CD4-positive, alpha-beta T cell treated with Interleukin-1 beta for 1 hour (primary cell): ENCODE results near the gene FXR2.
"Not testable (repeated sequence)": the region's sequence is repeated elsewhere in the genome, so short reads cannot be mapped to it uniquely, and the experiment has no call there.

ENCODE experiments used
- DNase-seq, 2 donors: peaks; one replicate each; pipeline ENCODE4 v3.0.0-alpha.2; 2020 to 2022

Gene FXR2

GRCh38 chr17:7627250-7628121, 12.8 kb upstream of the FXR2 start, which contains the start of gene SAT2:
SAT2 (minus strand) TSS chr17:7627821; CDS start chr17:7627635, 186 bp downstream.
- peak; percentile 90 for DNase-seq

- no peak for DNase-seq
Observed at GRCh38 chr17:7626956-7627249, 12.2 kb upstream of the FXR2 start.

GRCh38 chr17:7626307-7626706, 11.6 kb upstream of the FXR2 start:
- peak in 1 of 2 donors; percentile 19 for DNase-seq

- DNase-seq: not testable (repeated sequence)
Observed at GRCh38 chr17:7625749-7626148, 11.1 kb upstream of the FXR2 start.

- DNase-seq: no peak
Observed at GRCh38 chr17:7623661-7624060, 9.0 kb upstream of the FXR2 start.

GRCh38 chr17:7620835-7621234, 6.1 kb upstream of the FXR2 start:
- no peak for DNase-seq

- DNase-seq: no peak
Observed at GRCh38 chr17:7618608-7619007, 3.9 kb upstream of the FXR2 start.

GRCh38 chr17:7615265-7615747, 609 bp upstream of the FXR2 start:
- no peak for DNase-seq

GRCh38 chr17:7613769-7614424, 800 bp downstream of the FXR2 start:
- no peak for DNase-seq

GRCh38 chr17:7612294-7612640, 2.4 kb downstream of the FXR2 start:
- no peak for DNase-seq

- no peak for DNase-seq
Observed at GRCh38 chr17:7611635-7612293, 2.9 kb downstream of the FXR2 start.

- no peak for DNase-seq
Observed at GRCh38 chr17:7610641-7611040, 4.1 kb downstream of the FXR2 start.

GRCh38 chr17:7606280-7606679, 8.4 kb downstream of the FXR2 start:
- DNase-seq: no peak

- not testable (repeated sequence) for DNase-seq
Observed at GRCh38 chr17:7597561-7597960, 17.1 kb downstream of the FXR2 start.

GRCh38 chr17:7593296-7593695, 21.4 kb downstream of the FXR2 start:
- no peak for DNase-seq

- DNase-seq: no peak
Observed at GRCh38 chr17:7592422-7593021, 22.2 kb downstream of the FXR2 start.

GRCh38 chr17:7591596-7591995, 23.1 kb downstream of the FXR2 start:
- no peak for DNase-seq

- DNase-seq: no peak
Observed at GRCh38 chr17:7590743-7591142, 24.0 kb downstream of the FXR2 start.

- no peak for DNase-seq
Observed at GRCh38 chr17:7589891-7590691, 24.6 kb downstream of the FXR2 start, which contains the start of gene SOX15. SOX15 (minus strand) TSS chr17:7590094; CDS start chr17:7589676, 418 bp downstream.

- peak; percentile 70 to 78 for DNase-seq
Observed at GRCh38 chr17:7589204-7589868, 25.4 kb downstream of the FXR2 start.

GRCh38 chr17:7588553-7589203, 26.0 kb downstream of the FXR2 start:
- no peak for DNase-seq
